ENCODE results near the gene ZFYVE27. TPM values are rescaled to one million over a fixed set of nuclear protein-coding genes. Genes with fewer than 3 reads are reported as not detected.

ZFYVE27 gene
- total RNA-seq, 6 experiments from 2014 or later: 9.2 to 19.3 (median 12.6) TPM

DNA sequence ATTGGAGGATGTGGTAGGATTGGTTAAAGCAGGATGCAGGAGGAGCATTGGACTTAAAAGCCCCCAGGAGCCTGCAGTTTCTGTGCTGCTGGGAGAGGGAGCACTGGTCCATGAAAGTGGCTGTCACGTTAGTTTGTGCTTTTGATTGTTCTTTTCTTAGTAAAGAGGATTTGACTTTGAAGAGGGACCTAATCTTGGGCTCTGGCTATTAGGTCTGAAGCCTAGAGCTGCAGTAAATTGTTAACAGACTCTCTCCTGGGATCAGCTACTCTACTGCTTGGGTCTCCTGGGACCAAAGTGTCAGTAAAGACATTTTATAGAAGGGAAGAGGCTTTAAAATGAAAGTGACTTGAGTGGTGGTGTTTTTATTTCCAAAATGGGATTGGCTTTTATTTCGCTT lies 3.7 kb downstream of the ZFYVE27 start:
- whole genome bisulfite sequencing (ENCODE audit: insufficient coverage, low coverage, low lambda C conversion rate, missing lambda C conversion rate): 83% methylated on average over 2 of the region's 2 CpGs
- intact Hi-C loops (cut with DNase I): no loop called here
- H3K4me3 ChIP-seq: no peak overlapping the region

DNA sequence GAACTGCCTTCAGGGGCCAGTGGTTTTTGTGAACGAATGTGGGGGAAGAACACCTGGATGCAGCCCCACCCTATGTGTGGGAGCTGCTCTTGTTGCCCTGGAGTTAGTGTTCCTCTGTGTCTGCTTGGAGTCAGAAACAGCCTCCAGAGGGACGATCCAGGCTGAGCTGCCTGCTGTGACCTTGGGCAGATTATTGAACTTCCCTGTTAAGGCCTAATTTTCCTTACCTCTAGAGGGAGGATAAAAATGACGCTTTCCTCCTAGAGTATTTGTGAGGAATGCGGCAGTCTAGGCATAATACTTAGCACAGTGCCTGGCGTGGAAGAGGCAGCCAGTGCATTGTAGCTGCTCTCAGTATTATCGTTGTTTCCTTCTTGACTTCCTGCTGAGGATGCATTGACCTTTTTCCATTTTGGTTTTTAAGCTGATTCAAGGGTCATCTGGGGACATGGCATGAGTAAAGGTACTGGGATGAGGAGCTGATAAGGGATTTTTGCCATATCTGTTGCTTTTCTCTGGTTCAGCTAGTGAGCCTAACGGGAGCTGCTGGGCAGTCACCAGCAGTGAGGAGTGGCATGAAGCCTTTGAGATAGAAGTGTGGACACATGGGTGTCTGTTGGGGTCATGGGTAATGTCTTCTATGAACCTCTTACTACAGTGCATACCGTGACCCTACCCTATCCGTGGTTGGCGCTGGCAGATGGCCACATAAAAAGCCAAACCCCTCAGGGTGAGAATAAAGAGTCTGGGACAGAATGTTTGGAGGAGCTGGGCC lies 6.4 kb downstream of the ZFYVE27 start:
- no peak overlapping the region for H3K4me3 ChIP-seq
- H3K36me3 ChIP-seq: peaks cover 0 to 75% (median 13%) of the 10 kb centered on the region in 4 donors
- H3K4me1 ChIP-seq: peaks cover 0 to 12% (median 2%) of the 10 kb centered on the region in 4 donors
- intact Hi-C loops (cut with DNase I): no loop called here
- no peaks in the 10 kb centered on the region for H3K9me3 ChIP-seq
- 74% methylated on average over 8 of the region's 10 CpGs for WGBS (ENCODE audit: insufficient coverage, low coverage, low lambda C conversion rate, missing lambda C conversion rate)
- H3K27ac ChIP-seq: no peak overlapping the region
- ATAC-seq: peak in 3 of 4 donors; percentile 35 to 51 (median 37)
- TF ChIP-seq POLR2A (IDR thresholded peaks at IDR 0.05): no peak
- TF ChIP-seq, protein P1, sequence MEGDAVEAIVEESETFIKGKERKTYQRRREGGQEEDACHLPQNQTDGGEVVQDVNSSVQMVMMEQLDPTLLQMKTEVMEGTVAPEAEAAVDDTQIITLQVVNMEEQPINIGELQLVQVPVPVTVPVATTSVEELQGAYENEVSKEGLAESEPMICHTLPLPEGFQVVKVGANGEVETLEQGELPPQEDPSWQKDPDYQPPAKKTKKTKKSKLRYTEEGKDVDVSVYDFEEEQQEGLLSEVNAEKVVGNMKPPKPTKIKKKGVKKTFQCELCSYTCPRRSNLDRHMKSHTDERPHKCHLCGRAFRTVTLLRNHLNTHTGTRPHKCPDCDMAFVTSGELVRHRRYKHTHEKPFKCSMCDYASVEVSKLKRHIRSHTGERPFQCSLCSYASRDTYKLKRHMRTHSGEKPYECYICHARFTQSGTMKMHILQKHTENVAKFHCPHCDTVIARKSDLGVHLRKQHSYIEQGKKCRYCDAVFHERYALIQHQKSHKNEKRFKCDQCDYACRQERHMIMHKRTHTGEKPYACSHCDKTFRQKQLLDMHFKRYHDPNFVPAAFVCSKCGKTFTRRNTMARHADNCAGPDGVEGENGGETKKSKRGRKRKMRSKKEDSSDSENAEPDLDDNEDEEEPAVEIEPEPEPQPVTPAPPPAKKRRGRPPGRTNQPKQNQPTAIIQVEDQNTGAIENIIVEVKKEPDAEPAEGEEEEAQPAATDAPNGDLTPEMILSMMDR (IDR thresholded peaks at IDR 0.05): no peak
- H3K27me3 ChIP-seq: no peaks in the 10 kb centered on the region
- DNase-seq: peak in 1 of 3 donors; percentile 10

More for the DNA sequence above, 3.7 kb downstream of the ZFYVE27 start:
- DNase-seq (peak in 1 of 3 donors; percentile 5), ATAC-seq (no peak)
- no peak for TF ChIP-seq POLR2A (IDR thresholded peaks at IDR 0.05)
- TF ChIP-seq, protein P1 (IDR thresholded peaks at IDR 0.05): no peak
- H3K4me1 ChIP-seq: peaks cover 0 to 17% (median 7%) of the 10 kb centered on the region in 4 donors
- H3K9me3 ChIP-seq: no peaks in the 10 kb centered on the region
- H3K36me3 ChIP-seq: peaks cover 0 to 49% (median 4%) of the 10 kb centered on the region in 4 donors
- H3K27ac ChIP-seq: no peak overlapping the region
- H3K27me3 ChIP-seq: no peaks in the 10 kb centered on the region

DNA sequence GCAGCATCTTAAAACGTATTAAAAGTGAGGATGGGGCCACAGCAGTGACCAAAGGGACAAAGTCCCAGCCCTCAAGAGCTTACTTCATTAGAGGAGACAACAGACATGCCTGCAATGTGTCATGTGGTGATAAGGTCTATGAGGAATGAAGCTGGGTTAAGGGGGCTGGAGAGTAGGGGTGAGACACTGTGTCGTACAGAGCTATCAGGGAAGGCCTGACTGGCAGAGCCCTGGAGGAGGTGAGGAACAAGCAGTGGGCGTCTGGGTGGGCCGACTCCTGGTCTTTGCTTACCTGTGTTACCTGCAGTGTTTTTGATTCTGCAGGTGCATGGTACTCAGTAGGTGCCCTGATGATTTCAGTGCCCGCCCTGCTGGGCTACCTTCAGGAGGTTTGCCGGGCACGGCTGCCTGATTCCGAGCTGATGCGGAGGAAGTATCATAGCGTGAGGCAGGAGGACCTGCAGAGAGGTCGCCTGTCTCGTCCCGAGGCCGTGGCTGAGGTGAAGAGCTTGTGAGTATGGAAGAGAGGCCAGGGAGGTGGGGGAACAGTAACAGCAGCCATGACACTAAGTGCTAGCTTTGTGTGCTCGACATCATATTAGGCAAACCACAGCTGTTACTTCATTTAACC lies 7.6 kb downstream of the ZFYVE27 start:
- WGBS (ENCODE audit: insufficient coverage, low coverage, low lambda C conversion rate, missing lambda C conversion rate): 94% methylated on average over 12 of the region's 15 CpGs
- Histone ChIP-seq H3K9me3 (no peaks in the 10 kb centered on the region), H3K27ac (no peak overlapping the region), H3K36me3 (peaks cover 0 to 77% (median 20%) of the 10 kb centered on the region in 4 donors), H3K4me3 (no peak overlapping the region), H3K4me1 (peaks cover 0 to 4% (median 0%) of the 10 kb centered on the region in 4 donors), H3K27me3 (no peaks in the 10 kb centered on the region)
- peak in 1 of 4 donors; percentile 32 for ATAC-seq
- DNase-seq: peak in 1 of 3 donors; percentile 42
- intact Hi-C loops (cut with DNase I): no loop called here
- TF ChIP-seq POLR2A (IDR thresholded peaks at IDR 0.05): no peak
- TF ChIP-seq, protein P1 (IDR thresholded peaks at IDR 0.05): no peak

DNA sequence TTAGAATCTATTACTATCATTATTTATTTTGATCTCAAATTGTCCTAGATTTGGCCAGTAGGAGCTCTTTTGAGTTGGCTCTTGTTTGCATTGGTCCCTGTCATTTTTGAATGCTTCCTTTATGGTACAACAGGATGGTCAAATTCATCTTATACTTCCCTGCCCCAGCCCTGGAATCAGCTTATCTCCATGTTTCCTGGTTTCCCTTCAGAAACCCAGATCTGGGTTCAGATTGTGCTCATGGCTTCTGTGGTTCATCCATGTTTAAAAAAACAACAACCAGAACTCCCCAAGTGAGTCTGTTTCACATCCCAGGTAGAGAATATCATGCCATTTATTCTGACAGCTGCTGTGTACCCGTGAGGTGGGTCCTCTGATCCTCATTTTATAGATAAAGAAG lies 10.6 kb downstream of the ZFYVE27 start:
- intact Hi-C loops (cut with DNase I): no loop called here
- DNase-seq (no peak), ATAC-seq (no peak)
- Histone ChIP-seq H3K27me3 (no peaks in the 10 kb centered on the region), H3K4me1 (peaks cover 0 to 4% (median 0%) of the 10 kb centered on the region in 4 donors), H3K4me3 (no peak overlapping the region), H3K36me3 (peaks cover 7 to 93% (median 43%) of the 10 kb centered on the region in 4 donors), H3K9me3 (no peaks in the 10 kb centered on the region), H3K27ac (no peak overlapping the region)
- WGBS (ENCODE audit: insufficient coverage, low coverage, low lambda C conversion rate, missing lambda C conversion rate): 86% methylated on average over 1 of the region's 1 CpG
- TF ChIP-seq, protein P1 (IDR thresholded peaks at IDR 0.05): no peak
- TF ChIP-seq POLR2A (IDR thresholded peaks at IDR 0.05): no peak
